Embryonic facial prominence (tissue), 1 donor: ENCODE data around the gene TRIM31.

ENCODE experiments used
- DNase-seq: peaks from one replicate; pipeline ENCODE4 v3.0.0-alpha.2; 2016; ENCODE audit errors: extremely low spot score

The TRIM31 gene

GRCh38 chr6:30116724-30117123 lies 3.8 kb upstream of the TRIM31 start:
- no peak for DNase-seq

GRCh38 chr6:30113841-30114240 lies 951 bp upstream of the TRIM31 start:
- no peak for DNase-seq

GRCh38 chr6:30112402-30112994 lies 392 bp downstream of the TRIM31 start:
- no peak for DNase-seq

GRCh38 chr6:30111266-30111856 lies 1.5 kb downstream of the TRIM31 start:
- DNase-seq = no peak

- DNase-seq = no peak
Measured at GRCh38 chr6:30104661-30105060, 8.2 kb downstream of the TRIM31 start.

GRCh38 chr6:30103872-30104179 lies 9.1 kb downstream of the TRIM31 start:
- no peak for DNase-seq

- DNase-seq = peak; percentile 56
Measured at GRCh38 chr6:30102970-30103871, 9.7 kb downstream of the TRIM31 start.

GRCh38 chr6:30102414-30102969 lies 10.4 kb downstream of the TRIM31 start:
- no peak for DNase-seq

- no peak for DNase-seq
Measured at GRCh38 chr6:30101444-30102413, 11.2 kb downstream of the TRIM31 start.

- no peak for DNase-seq
Measured at GRCh38 chr6:30100585-30101443, 12.1 kb downstream of the TRIM31 start.

- no peak for DNase-seq
Measured at GRCh38 chr6:30100154-30100553, 12.7 kb downstream of the TRIM31 start.

GRCh38 chr6:30097902-30098768 lies 14.8 kb downstream of the TRIM31 start:
- DNase-seq = no peak

- no peak for DNase-seq
Measured at GRCh38 chr6:30096829-30097228, 16.1 kb downstream of the TRIM31 start.

- DNase-seq = no peak
Measured at GRCh38 chr6:30093951-30094661, 18.8 kb downstream of the TRIM31 start.

GRCh38 chr6:30092852-30093543 lies 19.9 kb downstream of the TRIM31 start:
- DNase-seq = no peak

GRCh38 chr6:30091577-30092381 lies 21.1 kb downstream of the TRIM31 start:
- DNase-seq = no peak

- DNase-seq = no peak
Measured at GRCh38 chr6:30087876-30088275, 25.0 kb downstream of the TRIM31 start.
